GM13976 (cell line): ENCODE data around the gene TNFRSF19.

Source experiments
- DNase-seq: peaks from one replicate; pipeline ENCODE4 v3.0.0; 2012; ENCODE audit warnings: low spot score
- in situ Hi-C: fragments of 300-500 bp; cut with MboI; formaldehyde crosslinking; loops from one replicate; pipeline ENCODE4 v1.12.0; 2022; ENCODE audit warnings: low sequenced_read_pairs, mixed read lengths, inconsistent platforms; ENCODE audit not compliant: unreplicated experiment
- TF ChIP-seq, protein P1 (sequence below): IDR thresholded peaks from 2 replicates; pipeline ENCODE4 v1.5.1; 2012; ENCODE audit warnings: borderline replicate concordance, mild to moderate bottlenecking; ENCODE audit not compliant: insufficient read depth; ENCODE audit errors: extremely low read depth, missing control alignments, control extremely low read depth

The TNFRSF19 gene

DNA sequence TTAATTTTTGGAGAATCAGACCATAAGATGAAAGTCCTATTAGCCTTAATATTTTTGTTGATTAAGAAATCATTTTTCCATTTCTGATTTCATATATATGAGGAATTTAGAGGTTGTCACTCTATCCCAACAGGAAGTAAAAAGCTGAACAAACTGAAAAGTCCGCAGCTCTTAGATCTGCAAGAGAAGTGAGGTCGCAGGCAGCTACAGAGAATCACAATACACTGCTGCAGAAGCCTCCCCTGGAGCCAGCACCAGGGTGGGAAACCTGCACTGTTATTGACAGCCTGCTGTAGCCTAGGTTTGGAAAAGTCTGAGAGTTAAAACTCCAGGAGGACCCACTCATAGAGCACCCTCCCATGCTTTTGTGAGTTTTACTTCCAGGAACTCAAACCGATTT lies 29.9 kb downstream of the TNFRSF19 start:
- in situ Hi-C loops, result no loop called here
- no peak for DNase-seq
- TF ChIP-seq, protein P1, sequence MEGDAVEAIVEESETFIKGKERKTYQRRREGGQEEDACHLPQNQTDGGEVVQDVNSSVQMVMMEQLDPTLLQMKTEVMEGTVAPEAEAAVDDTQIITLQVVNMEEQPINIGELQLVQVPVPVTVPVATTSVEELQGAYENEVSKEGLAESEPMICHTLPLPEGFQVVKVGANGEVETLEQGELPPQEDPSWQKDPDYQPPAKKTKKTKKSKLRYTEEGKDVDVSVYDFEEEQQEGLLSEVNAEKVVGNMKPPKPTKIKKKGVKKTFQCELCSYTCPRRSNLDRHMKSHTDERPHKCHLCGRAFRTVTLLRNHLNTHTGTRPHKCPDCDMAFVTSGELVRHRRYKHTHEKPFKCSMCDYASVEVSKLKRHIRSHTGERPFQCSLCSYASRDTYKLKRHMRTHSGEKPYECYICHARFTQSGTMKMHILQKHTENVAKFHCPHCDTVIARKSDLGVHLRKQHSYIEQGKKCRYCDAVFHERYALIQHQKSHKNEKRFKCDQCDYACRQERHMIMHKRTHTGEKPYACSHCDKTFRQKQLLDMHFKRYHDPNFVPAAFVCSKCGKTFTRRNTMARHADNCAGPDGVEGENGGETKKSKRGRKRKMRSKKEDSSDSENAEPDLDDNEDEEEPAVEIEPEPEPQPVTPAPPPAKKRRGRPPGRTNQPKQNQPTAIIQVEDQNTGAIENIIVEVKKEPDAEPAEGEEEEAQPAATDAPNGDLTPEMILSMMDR, result no peak

DNA sequence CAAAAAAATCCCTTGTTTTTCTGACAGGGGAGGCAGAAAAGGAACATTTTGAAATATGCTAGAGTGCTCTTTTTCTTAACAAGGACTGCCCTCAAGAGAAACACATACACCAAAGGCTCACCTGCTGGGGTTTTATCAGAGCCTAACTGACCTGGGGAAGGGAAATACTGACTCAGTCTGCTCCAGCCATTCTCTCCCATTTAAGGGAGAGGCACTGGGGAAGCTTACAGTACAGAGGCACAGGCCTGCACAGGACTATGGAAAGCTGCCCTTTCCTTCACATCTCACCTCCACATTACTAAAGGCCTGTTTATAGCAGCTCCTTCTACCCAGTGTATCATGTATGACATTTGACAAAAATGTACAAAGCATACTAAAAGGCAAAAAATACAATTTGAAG lies 30.3 kb downstream of the TNFRSF19 start:
- TF ChIP-seq, protein P1, result no peak
- in situ Hi-C loops, result no loop called here
- DNase-seq, result no peak

DNA sequence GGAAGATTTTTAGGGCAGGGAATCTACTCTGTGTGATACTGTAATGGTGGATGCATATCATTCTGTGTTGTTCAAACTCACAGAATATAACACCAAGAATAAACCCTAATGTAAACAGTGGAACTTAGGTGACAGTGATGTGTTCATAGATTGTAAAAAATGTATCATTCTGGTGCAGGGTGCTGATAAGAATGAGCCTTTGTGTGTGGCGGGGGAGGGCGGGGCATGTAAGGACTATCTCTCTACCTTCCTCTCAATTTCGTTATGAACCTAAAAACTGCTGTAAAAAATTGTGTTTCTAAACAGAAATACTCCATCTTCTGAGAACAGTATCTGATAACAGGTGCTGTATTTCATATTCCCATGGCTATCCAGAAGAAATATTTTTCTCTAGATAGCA lies 35.6 kb downstream of the TNFRSF19 start:
- no peak for DNase-seq
- TF ChIP-seq, protein P1, result no peak
- in situ Hi-C loops, result no loop called here

- in situ Hi-C loops, result no loop called here
- TF ChIP-seq, protein P1, result no peak
Observed at GRCh38 chr13:23608138-23608537, 37.9 kb downstream of the TNFRSF19 start.

GRCh38 chr13:23608701-23609413 lies 38.6 kb downstream of the TNFRSF19 start:
- DNase-seq, result no peak
- in situ Hi-C loops, result no loop called here
- TF ChIP-seq, protein P1, result no peak

More at GRCh38 chr13:23608138-23608537, 37.9 kb downstream of the TNFRSF19 start:
- DNase-seq, result no peak

GRCh38 chr13:23609414-23609760 lies 39.2 kb downstream of the TNFRSF19 start:
- TF ChIP-seq, protein P1, result no peak
- in situ Hi-C loops, result no loop called here
- DNase-seq, result no peak
